Glutamatergic neuron (in vitro differentiated cells): ENCODE results near the gene ABHD17A. TPM values are rescaled to one million over a fixed set of nuclear protein-coding genes. Genes with fewer than 3 reads are reported as not detected.

ENCODE experiments used
- DNase-seq: peaks from one replicate; pipeline ENCODE4 v3.0.0; 2022
- H3K27ac Mint-ChIP-seq: one replicate; pipeline ENCODE4 v1.8.0; 2020; ENCODE audit warnings: mild to moderate bottlenecking, mixed read lengths, inconsistent platforms; ENCODE audit not compliant: unreplicated experiment
- H3K27me3 Mint-ChIP-seq: one replicate; pipeline ENCODE4 v1.8.0; 2020; ENCODE audit warnings: mild to moderate bottlenecking, moderate library complexity, mixed read lengths, inconsistent platforms; ENCODE audit not compliant: unreplicated experiment
- H3K36me3 Mint-ChIP-seq: one replicate; pipeline ENCODE4 v1.8.0; 2020; ENCODE audit warnings: mild to moderate bottlenecking, mixed read lengths, inconsistent platforms; ENCODE audit not compliant: unreplicated experiment
- H3K4me1 Mint-ChIP-seq: one replicate; pipeline ENCODE4 v1.8.0; 2020; ENCODE audit warnings: mild to moderate bottlenecking, low read depth, mixed read lengths, inconsistent platforms; ENCODE audit not compliant: unreplicated experiment
- H3K4me3 Mint-ChIP-seq: one replicate; pipeline ENCODE4 v1.8.0; 2020; ENCODE audit warnings: mild to moderate bottlenecking, mixed read lengths, inconsistent platforms; ENCODE audit not compliant: unreplicated experiment
- H3K9me3 Mint-ChIP-seq: one replicate; pipeline ENCODE4 v1.8.0; 2020; ENCODE audit warnings: mild to moderate bottlenecking, moderate library complexity, mixed read lengths, inconsistent platforms; ENCODE audit not compliant: unreplicated experiment
- total RNA-seq: library from RNA; stranded (reverse); fragmentation: NEBNext Ultra II Directional; extraction: Animal tissue kit (Norgen Biotek cat#: 25700); gene quantifications from one replicate; pipeline ENCODE4 v1.2.1, GENCODE V29; 2021; ENCODE audit not compliant: unreplicated experiment
- TF ChIP-seq, protein P1 (sequence below): fragments of 200-600 bp; sonication (generic); IDR thresholded peaks from one replicate; pipeline ENCODE4 v1.5.0; 2021; ENCODE audit not compliant: partially characterized antibody, unreplicated experiment

Gene ABHD17A
- total RNA-seq, 1 donor from 2014 or later: 75.1 TPM

- H3K27ac Mint-ChIP-seq: peak overlapping the region; percentile 99
- H3K9me3 Mint-ChIP-seq: peaks cover 21% of the 10 kb centered on the region
- H3K36me3 Mint-ChIP-seq: no peaks in the 10 kb centered on the region
- TF ChIP-seq, protein P1, sequence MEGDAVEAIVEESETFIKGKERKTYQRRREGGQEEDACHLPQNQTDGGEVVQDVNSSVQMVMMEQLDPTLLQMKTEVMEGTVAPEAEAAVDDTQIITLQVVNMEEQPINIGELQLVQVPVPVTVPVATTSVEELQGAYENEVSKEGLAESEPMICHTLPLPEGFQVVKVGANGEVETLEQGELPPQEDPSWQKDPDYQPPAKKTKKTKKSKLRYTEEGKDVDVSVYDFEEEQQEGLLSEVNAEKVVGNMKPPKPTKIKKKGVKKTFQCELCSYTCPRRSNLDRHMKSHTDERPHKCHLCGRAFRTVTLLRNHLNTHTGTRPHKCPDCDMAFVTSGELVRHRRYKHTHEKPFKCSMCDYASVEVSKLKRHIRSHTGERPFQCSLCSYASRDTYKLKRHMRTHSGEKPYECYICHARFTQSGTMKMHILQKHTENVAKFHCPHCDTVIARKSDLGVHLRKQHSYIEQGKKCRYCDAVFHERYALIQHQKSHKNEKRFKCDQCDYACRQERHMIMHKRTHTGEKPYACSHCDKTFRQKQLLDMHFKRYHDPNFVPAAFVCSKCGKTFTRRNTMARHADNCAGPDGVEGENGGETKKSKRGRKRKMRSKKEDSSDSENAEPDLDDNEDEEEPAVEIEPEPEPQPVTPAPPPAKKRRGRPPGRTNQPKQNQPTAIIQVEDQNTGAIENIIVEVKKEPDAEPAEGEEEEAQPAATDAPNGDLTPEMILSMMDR: no peak
- peaks cover 12% of the 10 kb centered on the region for H3K4me1 Mint-ChIP-seq
- H3K4me3 Mint-ChIP-seq: peak overlapping the region; percentile 81
- DNase-seq: peak; percentile 73
- peaks cover 17% of the 10 kb centered on the region for H3K27me3 Mint-ChIP-seq
These were observed 29.0 kb downstream of the ABHD17A start for GRCh38 chr19:1856345-1856697.

GRCh38 chr19:1855828-1856255, 29.5 kb downstream of the ABHD17A start:
- no peaks in the 10 kb centered on the region for H3K36me3 Mint-ChIP-seq
- peaks cover 19% of the 10 kb centered on the region for H3K9me3 Mint-ChIP-seq
- no peak for DNase-seq
- peak overlapping the region; percentile 99 for H3K27ac Mint-ChIP-seq
- H3K27me3 Mint-ChIP-seq: peaks cover 14% of the 10 kb centered on the region
- peaks cover 15% of the 10 kb centered on the region for H3K4me1 Mint-ChIP-seq
- peak overlapping the region; percentile 81 for H3K4me3 Mint-ChIP-seq
- TF ChIP-seq, protein P1: no peak

- Mint-ChIP-seq H3K4me1 (peaks cover 16% of the 10 kb centered on the region), H3K4me3 (peak overlapping the region; percentile 81), H3K36me3 (no peaks in the 10 kb centered on the region), H3K27me3 (peaks cover 14% of the 10 kb centered on the region), H3K9me3 (peaks cover 19% of the 10 kb centered on the region), H3K27ac (peak overlapping the region; percentile 99)
- TF ChIP-seq, protein P1: no peak
- peak; percentile 98 for DNase-seq
These were observed 30.1 kb downstream of the ABHD17A start for GRCh38 chr19:1855040-1855827.

- TF ChIP-seq, protein P1: no peak
These were observed 30.7 kb downstream of the ABHD17A start for GRCh38 chr19:1854542-1855039.

GRCh38 chr19:1854039-1854541, 31.2 kb downstream of the ABHD17A start:
- DNase-seq: no peak
- H3K4me1 Mint-ChIP-seq: peaks cover 12% of the 10 kb centered on the region
- H3K9me3 Mint-ChIP-seq: peaks cover 17% of the 10 kb centered on the region
- peaks cover 16% of the 10 kb centered on the region for H3K27me3 Mint-ChIP-seq
- TF ChIP-seq, protein P1: no peak
- no peak overlapping the region for H3K4me3 Mint-ChIP-seq
- no peaks in the 10 kb centered on the region for H3K36me3 Mint-ChIP-seq
- peak overlapping the region; percentile 98 for H3K27ac Mint-ChIP-seq

More at GRCh38 chr19:1854542-1855039, 30.7 kb downstream of the ABHD17A start:
- Mint-ChIP-seq H3K9me3 (peaks cover 19% of the 10 kb centered on the region), H3K4me3 (peak overlapping the region; percentile 80), H3K36me3 (no peaks in the 10 kb centered on the region), H3K4me1 (peaks cover 16% of the 10 kb centered on the region), H3K27me3 (peaks cover 16% of the 10 kb centered on the region), H3K27ac (peak overlapping the region; percentile 98)
- peak; percentile 68 for DNase-seq
